ENCODE measurements around the gene CD160. TPM values are rescaled to one million over a fixed set of nuclear protein-coding genes. Genes with fewer than 3 reads are reported as not detected.

The CD160 gene
- total and polyA plus RNA-seq, 2 donors (not counting 1 experiment from before 2014, with no cell fraction given) = 0.10 TPM; not detected in 1

DNA sequence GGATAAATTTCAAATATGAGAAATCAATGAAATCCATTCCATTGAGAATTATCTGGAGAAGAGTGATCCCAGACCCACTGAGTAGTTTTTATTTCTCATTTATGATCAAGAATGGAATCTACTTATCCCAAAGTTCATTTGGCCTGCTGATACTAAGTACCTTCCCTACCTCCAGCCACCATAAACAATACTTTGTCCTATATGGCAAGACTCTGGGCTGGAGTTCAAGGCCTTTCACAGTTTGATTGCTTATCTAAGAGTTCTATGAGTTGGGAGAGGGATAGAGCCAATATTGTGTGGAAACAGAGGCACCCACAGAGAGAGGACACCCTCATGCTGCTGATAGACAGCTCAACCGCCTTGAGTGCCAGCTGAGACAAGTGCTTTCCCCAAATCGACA, 17.2 kb upstream of the CD160 start:
- POLR2A ChIA-PET = no interaction called here
- peaks cover 4% of the 10 kb centered on the region for H3K27me3 Mint-ChIP-seq
- no peaks in the 10 kb centered on the region for H3K9me3 Mint-ChIP-seq (ENCODE audit: insufficient read depth)
- intact Hi-C loops (cut with micrococcal nuclease) = no loop called here
- no peaks in the 10 kb centered on the region for H3K9me3 ChIP-seq (ENCODE audit: control extremely low read depth in 1 of 3, control insufficient read depth in 2 of 3, insufficient read depth in 1 of 3, low read length in 2 of 3)
- no peaks in the 10 kb centered on the region for H4K20me1 ChIP-seq (ENCODE audit: control insufficient read depth, insufficient read depth, low read length, poor library complexity, severe bottlenecking)
- no peak for ATAC-seq (ENCODE audit: low read depth)
- no peak overlapping the region for H3K27ac ChIP-seq (ENCODE audit: low read length in 2 of 2)
- no peaks in the 10 kb centered on the region for H3K79me2 ChIP-seq (ENCODE audit: control insufficient read depth, insufficient read depth, low read length)
- H3K4me3 Mint-ChIP-seq = no peak overlapping the region
- H3K9ac ChIP-seq (ENCODE audit: low read length) = no peak overlapping the region
- no peaks in the 10 kb centered on the region for H3K36me3 ChIP-seq (replicated peaks in 1 of 2; ENCODE audit: control extremely low read depth in 1 of 2, control insufficient read depth in 1 of 2, extremely low read depth in 1 of 2, insufficient read depth in 2 of 2, low read length in 1 of 2)
- no peak for DNase-seq
- no peak overlapping the region for H3K4me3 ChIP-seq (ENCODE audit: control extremely low read depth in 1 of 5, extremely low read depth in 1 of 5, insufficient read depth in 1 of 5, low read depth in 2 of 5, low read length in 4 of 5)
- CTCF ChIA-PET = no interaction called here
- no peak overlapping the region for H2AFZ ChIP-seq (ENCODE audit: insufficient read depth, low read depth, low read length, poor library complexity, severe bottlenecking)
- H3K27ac Mint-ChIP-seq = no peak overlapping the region
- no peaks in the 10 kb centered on the region for H3K27me3 ChIP-seq (replicated peaks in 1 of 4; ENCODE audit: control extremely low read depth in 1 of 4, control insufficient read depth in 3 of 4, insufficient read depth in 4 of 4, low read length in 3 of 4)
- TF ChIP-seq, protein P1, sequence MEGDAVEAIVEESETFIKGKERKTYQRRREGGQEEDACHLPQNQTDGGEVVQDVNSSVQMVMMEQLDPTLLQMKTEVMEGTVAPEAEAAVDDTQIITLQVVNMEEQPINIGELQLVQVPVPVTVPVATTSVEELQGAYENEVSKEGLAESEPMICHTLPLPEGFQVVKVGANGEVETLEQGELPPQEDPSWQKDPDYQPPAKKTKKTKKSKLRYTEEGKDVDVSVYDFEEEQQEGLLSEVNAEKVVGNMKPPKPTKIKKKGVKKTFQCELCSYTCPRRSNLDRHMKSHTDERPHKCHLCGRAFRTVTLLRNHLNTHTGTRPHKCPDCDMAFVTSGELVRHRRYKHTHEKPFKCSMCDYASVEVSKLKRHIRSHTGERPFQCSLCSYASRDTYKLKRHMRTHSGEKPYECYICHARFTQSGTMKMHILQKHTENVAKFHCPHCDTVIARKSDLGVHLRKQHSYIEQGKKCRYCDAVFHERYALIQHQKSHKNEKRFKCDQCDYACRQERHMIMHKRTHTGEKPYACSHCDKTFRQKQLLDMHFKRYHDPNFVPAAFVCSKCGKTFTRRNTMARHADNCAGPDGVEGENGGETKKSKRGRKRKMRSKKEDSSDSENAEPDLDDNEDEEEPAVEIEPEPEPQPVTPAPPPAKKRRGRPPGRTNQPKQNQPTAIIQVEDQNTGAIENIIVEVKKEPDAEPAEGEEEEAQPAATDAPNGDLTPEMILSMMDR (IDR thresholded peaks at IDR 0.05) = no peak
- 100% methylated on average over 1 of the region's 2 CpGs for WGBS (ENCODE audit: insufficient coverage)
- no peaks in the 10 kb centered on the region for H3K4me1 Mint-ChIP-seq
- H3K4me2 ChIP-seq (replicated peaks; ENCODE audit: low read depth, low read length, poor library complexity, severe bottlenecking) = no peak overlapping the region
- no peaks in the 10 kb centered on the region for H3K4me1 ChIP-seq (ENCODE audit: control insufficient read depth in 2 of 2, insufficient read depth in 2 of 2, low read length in 2 of 2)

DNA sequence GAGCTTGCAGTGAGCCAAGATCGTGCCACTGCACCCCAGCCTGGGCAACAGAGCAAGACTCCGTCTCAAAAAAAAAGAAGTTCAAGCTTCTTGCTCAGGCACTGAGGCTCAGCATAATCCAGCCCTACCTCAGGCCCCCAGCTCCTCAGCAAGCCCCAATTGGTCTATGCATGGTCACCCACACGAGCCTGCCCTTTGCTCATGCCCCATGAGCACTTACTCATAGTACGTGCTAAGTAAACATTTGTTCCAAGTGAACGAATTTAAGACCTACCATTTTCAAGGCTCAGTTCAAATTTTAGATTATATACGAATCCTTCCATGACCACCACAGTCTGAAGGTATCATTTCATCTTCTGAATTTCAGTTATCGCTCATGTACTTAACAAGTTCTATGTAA, 16.5 kb upstream of the CD160 start:
- Histone ChIP-seq H3K27me3 (replicated peaks in 1 of 4; ENCODE audit: control extremely low read depth in 1 of 4, control insufficient read depth in 3 of 4, insufficient read depth in 4 of 4, low read length in 3 of 4) (no peaks in the 10 kb centered on the region), H3K4me2 (replicated peaks; ENCODE audit: low read depth, low read length, poor library complexity, severe bottlenecking) (no peak overlapping the region), H3K9me3 (ENCODE audit: control extremely low read depth in 1 of 3, control insufficient read depth in 2 of 3, insufficient read depth in 1 of 3, low read length in 2 of 3) (no peaks in the 10 kb centered on the region), H3K79me2 (ENCODE audit: control insufficient read depth, insufficient read depth, low read length) (no peaks in the 10 kb centered on the region), H3K4me3 (ENCODE audit: control extremely low read depth in 1 of 5, extremely low read depth in 1 of 5, insufficient read depth in 1 of 5, low read depth in 2 of 5, low read length in 4 of 5) (no peak overlapping the region), H3K36me3 (replicated peaks in 1 of 2; ENCODE audit: control extremely low read depth in 1 of 2, control insufficient read depth in 1 of 2, extremely low read depth in 1 of 2, insufficient read depth in 2 of 2, low read length in 1 of 2) (no peaks in the 10 kb centered on the region), H2AFZ (ENCODE audit: insufficient read depth, low read depth, low read length, poor library complexity, severe bottlenecking) (no peak overlapping the region), H4K20me1 (ENCODE audit: control insufficient read depth, insufficient read depth, low read length, poor library complexity, severe bottlenecking) (no peaks in the 10 kb centered on the region), H3K27ac (ENCODE audit: low read length in 2 of 2) (no peak overlapping the region), H3K4me1 (ENCODE audit: control insufficient read depth in 2 of 2, insufficient read depth in 2 of 2, low read length in 2 of 2) (no peaks in the 10 kb centered on the region), H3K9ac (ENCODE audit: low read length) (no peak overlapping the region)
- intact Hi-C loops (cut with micrococcal nuclease) = no loop called here
- Mint-ChIP-seq H3K27ac (no peak overlapping the region), H3K4me1 (no peaks in the 10 kb centered on the region), H3K27me3 (peaks cover 4% of the 10 kb centered on the region), H3K4me3 (no peak overlapping the region), H3K9me3 (ENCODE audit: insufficient read depth) (no peaks in the 10 kb centered on the region)
- ATAC-seq (ENCODE audit: low read depth) (no peak), DNase-seq (no peak)
- ChIA-PET CTCF (interaction anchor here (0.8 kb wide), 1 partner anchor 12 kb away, joined by 3 read pairs; no protein-coding TSS in a partner anchor), POLR2A (no interaction called here)
- no peak for TF ChIP-seq EZH2 (IDR thresholded peaks at IDR 0.05; ENCODE audit: borderline replicate concordance, insufficient read depth, low read depth, low read length, poor library complexity, severe bottlenecking)
- TF ChIP-seq, protein P1 (IDR thresholded peaks at IDR 0.05) = no peak
- 96% methylated on average over 5 of the region's 7 CpGs for WGBS (ENCODE audit: insufficient coverage)

Data from B cell (primary cell).